NOMO-1 (cell line): ENCODE data around the gene ARID4B.
"Not testable (repeated sequence)": the region's sequence is repeated elsewhere in the genome, so short reads cannot be mapped to it uniquely, and the experiment has no call there.

Experiments
- DNase-seq, 2 experiments: peaks; one replicate each; lab custom pipeline; 2025; ENCODE audit not compliant: unreplicated experiment in 2 of 2; lab: John Stamatoyannopoulos, UW

ARID4B gene

DNA sequence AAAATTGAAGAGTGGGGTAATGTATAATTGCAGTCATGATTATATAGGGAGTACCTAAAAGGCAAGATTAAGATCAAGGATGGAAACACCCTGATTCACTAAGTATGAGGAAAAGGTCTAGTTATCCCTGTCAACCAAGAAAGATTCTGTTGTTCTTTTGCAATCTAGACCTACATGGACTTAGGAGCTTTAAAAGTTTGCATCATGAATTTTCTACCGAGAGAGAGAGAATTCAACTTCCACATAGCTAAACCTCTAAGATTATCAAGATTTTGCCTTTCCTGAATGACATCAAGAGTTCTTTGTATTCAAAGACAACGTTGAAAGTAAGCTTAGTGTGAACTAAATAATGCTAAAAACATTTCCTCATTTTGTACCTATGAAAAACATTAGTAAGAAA is 88.1 kb downstream of the ARID4B start:
- no peak for DNase-seq

GRCh38 chr1:235238558-235238957 is 89.4 kb downstream of the ARID4B start:
- DNase-seq = no peak

DNA sequence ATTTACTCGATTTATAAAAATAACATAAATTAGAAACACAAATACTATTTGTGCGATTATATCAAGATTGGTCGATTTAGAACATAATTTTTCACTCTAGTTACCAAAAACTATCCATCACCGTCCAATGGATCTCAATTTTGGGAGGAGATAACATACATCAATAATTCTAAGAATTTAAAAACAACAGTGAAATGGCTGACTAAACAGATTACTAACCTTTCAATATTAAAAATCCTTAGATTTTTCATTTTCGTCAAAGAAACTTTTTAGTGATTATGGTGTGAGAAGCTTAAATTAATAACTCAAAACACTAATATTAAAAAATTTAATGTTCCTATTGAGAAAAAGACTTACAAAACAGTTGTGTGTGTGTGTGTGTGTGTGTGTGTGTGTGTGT is 91.9 kb downstream of the ARID4B start:
- DNase-seq = no peak

GRCh38 chr1:235229868-235230267 is 98.1 kb downstream of the ARID4B start:
- no peak for DNase-seq

DNA sequence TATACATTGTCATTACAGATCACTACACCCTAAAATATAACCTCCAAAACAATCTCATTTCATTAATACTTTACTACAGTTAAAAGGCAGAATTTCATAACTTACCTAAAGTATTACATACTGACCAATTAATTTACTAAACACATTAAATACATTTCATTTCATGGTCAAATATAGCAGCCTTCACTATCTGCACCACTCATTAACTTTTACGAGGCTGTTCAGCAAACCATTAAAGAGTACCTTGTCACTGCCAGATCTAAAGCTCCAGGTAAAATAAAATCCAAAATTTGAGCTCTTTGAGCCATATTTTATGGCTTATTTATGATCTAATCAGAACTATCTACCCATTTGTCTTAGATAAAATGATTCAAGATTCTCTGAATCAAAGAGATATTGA is 100.6 kb downstream of the ARID4B start:
- DNase-seq = no peak

GRCh38 chr1:235226933-235227332 is 101.0 kb downstream of the ARID4B start:
- no peak for DNase-seq

GRCh38 chr1:235225299-235225698 is 102.7 kb downstream of the ARID4B start:
- DNase-seq = no peak

- no peak for DNase-seq
These were observed 106.2 kb downstream of the ARID4B start for GRCh38 chr1:235221653-235222375.

DNA sequence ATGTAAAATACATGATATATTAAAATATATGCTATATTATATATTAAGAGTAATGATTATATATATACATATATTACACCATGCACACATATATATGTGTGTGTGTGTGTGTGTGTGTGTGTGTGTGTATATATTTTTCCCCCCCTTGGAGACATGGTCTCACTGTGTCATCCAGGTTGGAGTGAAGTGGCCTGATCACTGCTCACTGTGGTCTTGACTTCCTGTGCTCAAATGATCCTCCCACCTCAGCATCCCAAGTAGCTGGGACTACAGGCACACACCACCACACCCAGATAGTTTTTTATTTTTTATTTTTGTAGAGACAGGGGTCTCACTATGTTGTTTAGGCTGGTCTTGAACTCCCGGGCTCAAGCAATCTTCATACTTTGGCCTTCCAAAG is 112.5 kb downstream of the ARID4B start:
- no peak for DNase-seq

- not testable (repeated sequence) for DNase-seq
These were observed 113.0 kb downstream of the ARID4B start for GRCh38 chr1:235214962-235215361.

GRCh38 chr1:235213752-235214151 is 114.2 kb downstream of the ARID4B start:
- DNase-seq = no peak

DNA sequence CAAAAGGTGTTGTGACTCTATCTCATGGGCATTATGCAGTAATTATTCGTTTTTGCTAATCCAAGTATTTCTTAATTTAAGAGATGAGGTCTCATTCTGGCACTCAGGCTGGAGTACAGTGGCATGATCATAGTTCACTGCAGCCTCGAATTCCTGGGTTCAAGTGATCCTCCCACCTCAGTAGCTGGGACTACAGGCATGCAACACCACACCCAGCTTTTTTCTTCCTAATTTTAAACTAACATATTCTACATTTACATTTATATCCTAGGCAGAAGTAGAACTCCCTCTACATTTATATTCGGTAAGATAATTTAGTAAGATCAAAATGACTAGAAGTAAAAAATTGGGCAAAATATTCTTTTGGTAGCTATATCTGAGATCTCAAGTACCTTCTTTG is 116.5 kb downstream of the ARID4B start:
- DNase-seq = no peak

GRCh38 chr1:235207209-235207565 is 120.8 kb downstream of the ARID4B start:
- no peak for DNase-seq

- no peak for DNase-seq
These were observed 121.3 kb downstream of the ARID4B start for GRCh38 chr1:235206533-235207208.

DNA sequence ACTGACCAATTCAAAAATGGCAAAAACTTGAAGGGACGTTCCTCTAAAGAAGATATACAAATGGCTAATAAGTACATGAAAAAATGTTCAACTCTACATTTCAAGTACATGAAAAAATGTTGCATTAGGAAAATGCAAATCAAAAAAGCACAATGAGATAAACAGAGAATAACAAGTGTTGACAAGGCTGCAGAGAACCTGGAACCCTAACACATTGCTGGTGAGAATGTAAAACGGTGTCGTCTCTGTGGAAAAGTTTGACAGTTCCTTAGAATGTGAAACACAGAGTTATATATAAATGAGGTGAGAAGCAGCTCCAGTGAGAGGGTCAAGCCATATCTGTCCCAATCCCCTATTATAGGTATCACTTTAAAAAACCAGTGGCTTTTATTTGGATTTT is 122.3 kb downstream of the ARID4B start:
- no peak for DNase-seq

GRCh38 chr1:235203428-235203827 is 124.6 kb downstream of the ARID4B start:
- DNase-seq = no peak

- not testable (repeated sequence) for DNase-seq
These were observed 125.5 kb downstream of the ARID4B start for GRCh38 chr1:235202447-235202846.

GRCh38 chr1:235199441-235199840 is 128.5 kb downstream of the ARID4B start:
- DNase-seq = no peak

DNA sequence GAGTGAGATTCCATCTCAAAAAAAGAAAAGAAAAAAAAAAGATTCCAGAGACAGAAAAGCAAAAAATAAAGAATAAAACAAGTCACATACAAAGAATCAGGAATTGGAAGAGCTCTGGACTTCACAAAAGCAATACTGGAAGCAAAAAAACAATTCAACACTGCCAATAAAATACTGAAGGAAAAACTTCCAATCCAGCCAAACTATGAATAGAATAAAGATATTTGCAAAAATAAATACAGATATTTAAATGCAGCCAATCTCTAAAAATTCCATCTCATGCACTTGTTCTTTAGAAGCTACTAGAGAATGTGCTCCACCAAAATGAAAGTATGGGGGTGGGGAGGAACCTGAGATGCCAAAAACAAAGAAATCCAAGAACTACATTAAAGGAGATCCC is 137.5 kb downstream of the ARID4B start:
- DNase-seq = no peak

DNA sequence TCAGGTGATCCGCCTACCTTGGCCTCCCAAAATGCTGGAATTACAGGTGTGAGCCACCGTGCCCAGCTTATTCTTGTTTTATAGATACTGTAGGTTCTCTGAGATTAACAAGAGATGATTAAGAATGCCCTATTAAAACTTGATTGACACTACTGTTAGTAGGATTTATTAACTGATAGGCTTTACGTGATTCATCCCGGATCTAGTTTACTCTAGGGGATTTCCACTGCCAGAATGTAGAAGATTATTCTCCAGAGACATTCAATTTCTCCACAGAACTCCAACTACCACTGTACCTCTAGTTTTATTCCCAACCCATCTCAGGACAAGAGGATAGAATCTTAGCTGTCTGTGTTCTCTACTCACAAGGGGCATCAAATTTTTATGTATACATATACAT is 140.7 kb downstream of the ARID4B start:
- no peak for DNase-seq

GRCh38 chr1:235181561-235182245 is 146.3 kb downstream of the ARID4B start:
- no peak for DNase-seq

DNA sequence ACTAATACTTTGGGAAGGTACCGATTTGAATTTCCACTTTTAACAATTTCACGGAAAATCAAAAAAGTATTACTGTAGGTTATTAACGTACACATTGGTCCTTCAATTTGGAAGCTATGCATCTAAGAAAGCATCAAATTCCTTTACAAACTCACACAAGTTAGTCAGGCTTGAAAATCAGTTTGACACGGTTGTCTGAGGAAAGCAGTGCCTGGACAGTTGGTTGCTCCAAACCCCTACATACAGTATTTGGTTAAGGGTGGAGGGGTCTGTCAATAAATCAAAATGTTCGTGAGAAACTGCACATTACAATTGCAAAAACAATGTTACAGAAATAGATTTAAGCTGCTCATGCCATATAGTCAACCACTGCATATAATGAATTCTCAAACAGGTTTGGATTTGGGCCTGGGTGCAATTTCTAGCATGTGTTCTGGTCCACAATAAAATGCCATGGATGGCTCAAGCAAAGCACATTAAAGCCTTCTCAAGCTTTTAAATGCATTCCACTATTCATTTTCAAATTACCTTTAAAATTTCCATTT is 147.0 kb downstream of the ARID4B start:
- no peak for DNase-seq
